Epithelial cell of proximal tubule (primary cell): ENCODE measurements around the gene IRX6. TPM values are rescaled to one million over a fixed set of nuclear protein-coding genes. Genes with fewer than 3 reads are reported as not detected.
A peak's percentile ranks its signal among the peaks of the same experiment; 100 is the strongest.

Experiments used
- DNase-seq: peaks from one replicate; pipeline ENCODE4 v3.0.0-alpha.2; 2011; ENCODE audit warnings: low read depth
- H3K4me3 ChIP-seq: 2 replicates; pipeline ENCODE4 v1.5.1; 2011; ENCODE audit warnings: low read depth, mild to moderate bottlenecking, low read length
- total RNA-seq: library from RNA; depleted of rRNA; stranded (reverse); fragments of >200 nt; gene quantifications from 2 replicates; pipeline ENCODE4 v1.2.3, GENCODE V29; 2015
- TF ChIP-seq, protein P1 (sequence below): conservative IDR thresholded peaks from 2 replicates; pipeline ENCODE4 v1.5.1; 2012; ENCODE audit warnings: low read depth, mild to moderate bottlenecking, low read length

Gene IRX6
- total RNA-seq, 1 donor from 2014 or later = 2.2 TPM

GRCh38 chr16:55359946-55360345, 35.9 kb downstream of the IRX6 start:
- no peak overlapping the region for H3K4me3 ChIP-seq
- TF ChIP-seq, protein P1, sequence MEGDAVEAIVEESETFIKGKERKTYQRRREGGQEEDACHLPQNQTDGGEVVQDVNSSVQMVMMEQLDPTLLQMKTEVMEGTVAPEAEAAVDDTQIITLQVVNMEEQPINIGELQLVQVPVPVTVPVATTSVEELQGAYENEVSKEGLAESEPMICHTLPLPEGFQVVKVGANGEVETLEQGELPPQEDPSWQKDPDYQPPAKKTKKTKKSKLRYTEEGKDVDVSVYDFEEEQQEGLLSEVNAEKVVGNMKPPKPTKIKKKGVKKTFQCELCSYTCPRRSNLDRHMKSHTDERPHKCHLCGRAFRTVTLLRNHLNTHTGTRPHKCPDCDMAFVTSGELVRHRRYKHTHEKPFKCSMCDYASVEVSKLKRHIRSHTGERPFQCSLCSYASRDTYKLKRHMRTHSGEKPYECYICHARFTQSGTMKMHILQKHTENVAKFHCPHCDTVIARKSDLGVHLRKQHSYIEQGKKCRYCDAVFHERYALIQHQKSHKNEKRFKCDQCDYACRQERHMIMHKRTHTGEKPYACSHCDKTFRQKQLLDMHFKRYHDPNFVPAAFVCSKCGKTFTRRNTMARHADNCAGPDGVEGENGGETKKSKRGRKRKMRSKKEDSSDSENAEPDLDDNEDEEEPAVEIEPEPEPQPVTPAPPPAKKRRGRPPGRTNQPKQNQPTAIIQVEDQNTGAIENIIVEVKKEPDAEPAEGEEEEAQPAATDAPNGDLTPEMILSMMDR = no peak
- DNase-seq = no peak

DNA sequence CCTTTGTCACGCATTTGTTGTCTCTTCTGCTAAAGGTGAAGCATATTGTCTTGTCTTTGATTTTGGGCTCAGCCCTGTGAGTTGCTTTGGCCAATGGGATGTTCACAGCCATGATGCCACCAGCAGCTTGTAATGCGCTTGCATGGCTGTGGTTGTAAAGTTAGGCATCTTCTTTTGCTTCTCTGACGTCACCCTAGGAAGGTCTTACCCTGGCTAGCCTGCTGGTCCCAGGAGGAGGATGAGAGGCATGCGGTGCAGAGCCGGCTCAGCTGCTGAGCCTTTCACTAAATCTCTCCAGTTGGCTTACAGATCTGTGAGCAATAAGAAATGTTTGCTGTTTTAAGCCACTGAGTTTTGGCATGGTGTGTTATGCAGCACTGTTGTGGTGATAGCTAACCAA, 40.8 kb downstream of the IRX6 start:
- no peak overlapping the region for H3K4me3 ChIP-seq
- no peak for DNase-seq
- TF ChIP-seq, protein P1 = no peak

GRCh38 chr16:55367301-55367811, 43.4 kb downstream of the IRX6 start:
- H3K4me3 ChIP-seq = no peak overlapping the region
- no peak for DNase-seq
- TF ChIP-seq, protein P1 = no peak

DNA sequence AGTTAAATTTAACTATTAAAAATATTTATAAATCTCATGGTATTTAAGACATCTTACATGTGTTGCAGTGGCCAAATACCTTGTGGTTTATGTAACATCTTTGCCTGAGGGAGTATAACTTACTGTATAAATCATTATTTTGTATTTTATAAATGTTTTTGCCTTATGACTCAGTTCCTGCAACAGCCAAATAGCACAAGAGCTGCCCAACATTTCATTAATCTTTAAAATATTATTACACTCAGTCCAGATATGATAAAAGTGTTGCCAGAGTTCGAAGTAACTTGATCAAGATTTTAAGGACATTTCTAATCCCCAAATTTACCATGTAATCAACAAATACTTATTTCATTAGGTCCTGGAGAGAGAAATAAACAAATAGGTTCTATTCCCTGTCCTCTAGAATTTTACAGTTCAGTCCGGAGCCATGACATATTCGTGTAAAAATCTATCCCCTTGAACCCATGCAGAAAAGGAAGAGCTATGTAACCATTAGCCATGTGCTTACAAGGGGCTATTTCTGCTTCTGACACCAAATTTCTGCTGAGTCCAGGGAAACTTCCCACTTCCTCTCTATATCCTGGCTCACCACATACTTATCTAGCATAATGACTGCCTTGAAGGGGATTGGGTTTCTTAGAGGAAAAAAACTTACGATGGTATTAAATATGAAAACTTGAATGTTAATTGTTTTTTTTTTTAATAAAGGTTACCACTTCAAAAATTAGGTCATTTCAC, 44.0 kb downstream of the IRX6 start:
- no peak overlapping the region for H3K4me3 ChIP-seq
- DNase-seq = no peak
- TF ChIP-seq, protein P1 = no peak

DNA sequence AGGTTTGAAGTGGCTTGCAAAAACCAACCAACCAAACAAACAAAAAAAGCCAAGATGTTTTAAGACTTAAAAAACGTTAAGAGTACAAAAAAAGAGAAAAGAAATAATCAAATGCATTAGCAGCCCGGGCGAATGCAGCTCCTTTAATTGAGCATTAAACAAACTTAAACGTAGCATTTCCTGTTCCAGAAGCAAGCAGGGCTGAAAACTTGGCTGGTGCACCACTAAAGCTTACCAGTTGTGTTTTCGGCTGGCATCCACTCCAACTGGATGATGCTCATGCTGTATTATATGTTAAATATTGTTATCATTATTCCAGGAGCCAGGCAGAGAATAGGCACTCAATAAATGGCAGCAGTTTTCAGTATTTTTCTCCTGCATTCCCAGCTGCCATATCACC, 45.1 kb downstream of the IRX6 start:
- no peak for DNase-seq
- TF ChIP-seq, protein P1 = no peak
- H3K4me3 ChIP-seq = no peak overlapping the region

DNA sequence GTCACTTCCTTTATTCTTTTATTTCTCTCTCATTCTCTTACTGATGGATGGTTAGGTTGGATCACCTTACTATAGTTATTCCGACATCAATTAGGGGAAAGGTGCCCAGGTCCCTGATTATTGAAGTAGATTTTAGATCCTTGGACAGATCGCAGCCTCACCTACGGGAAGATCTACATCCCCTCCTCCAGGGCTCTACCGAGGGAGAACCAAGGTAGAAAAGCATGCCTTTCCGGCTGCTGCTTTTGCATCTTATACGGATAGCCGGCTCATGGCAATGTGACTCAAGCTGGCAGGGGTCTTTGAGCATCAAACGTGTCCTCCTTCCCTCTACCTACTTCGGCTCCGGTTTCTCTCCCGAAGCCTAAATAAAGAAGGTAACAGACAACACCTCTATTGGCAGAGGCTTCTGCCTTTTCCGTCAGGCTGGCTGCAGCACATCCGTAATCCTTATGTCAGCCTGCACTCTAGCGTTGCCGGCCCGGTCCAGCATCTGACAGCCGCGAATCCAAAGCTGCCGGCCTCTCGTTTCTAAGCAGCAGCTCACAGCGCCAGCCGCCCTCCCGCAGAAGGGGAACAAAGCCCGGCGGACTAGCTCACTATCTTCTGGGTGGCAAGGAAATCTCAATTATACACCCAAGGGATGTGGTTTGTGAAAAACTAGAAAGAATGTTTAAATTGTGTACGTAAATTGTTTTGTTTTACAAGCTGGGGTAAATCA, 46.9 kb downstream of the IRX6 start:
- H3K4me3 ChIP-seq = peak overlapping the region; percentile 16
- DNase-seq = no peak
- TF ChIP-seq, protein P1 = peak; percentile 69
